CD14-positive monocyte (primary cell): ENCODE measurements around the gene ALPG. TPM values are rescaled to one million over a fixed set of nuclear protein-coding genes. Genes with fewer than 3 reads are reported as not detected.
"Not testable (repeated sequence)": the region's sequence is repeated elsewhere in the genome, so short reads cannot be mapped to it uniquely, and the experiment has no call there.

Experiments used
- DNase-seq, 3 donors: peaks; one replicate each; pipeline ENCODE4 v3.0.0-alpha.2; 2011 to 2022
- H2AFZ ChIP-seq: 2 replicates; pipeline ENCODE4 v1.6.0; 2012; ENCODE audit warnings: mild to moderate bottlenecking, low read depth, low read length, inconsistent platforms; ENCODE audit not compliant: insufficient read depth, poor library complexity, severe bottlenecking
- H3K27ac ChIP-seq, 2 donors: 1 replicate in 1 of 2; 2 replicates in 1 of 2; pipeline ENCODE4 v1.5.1; 2012 to 2013; ENCODE audit warnings: low read length in 2 of 2, control low read depth in 1 of 2, inconsistent platforms in 1 of 2, low read depth in 1 of 2, mild to moderate bottlenecking in 1 of 2
- H3K27me3 ChIP-seq, 2 donors: one replicate each; pipeline versions ENCODE4 v1.6.0 to v1.6.1; 2011 to 2013; ENCODE audit warnings: low read length in 2 of 2; ENCODE audit not compliant: control insufficient read depth in 2 of 2, insufficient read depth in 2 of 2
- H3K36me3 ChIP-seq, 2 donors: replicated peaks in 1 of 2; 1 replicate in 1 of 2; 2 replicates in 1 of 2; pipeline versions ENCODE4 v1.5.1 to v1.6.1; 2012 to 2013; ENCODE audit warnings: low read length in 2 of 2, control low read depth in 1 of 2, inconsistent platforms in 1 of 2, mild to moderate bottlenecking in 1 of 2; ENCODE audit not compliant: insufficient read depth in 2 of 2, control insufficient read depth in 1 of 2
- H3K4me1 ChIP-seq, 2 donors: 1 replicate in 1 of 2; 2 replicates in 1 of 2; pipeline versions ENCODE4 v1.5.1 to v1.6.1; 2012 to 2013; ENCODE audit warnings: low read length in 2 of 2, control low read depth in 1 of 2, inconsistent platforms in 1 of 2, mild to moderate bottlenecking in 1 of 2, moderate library complexity in 1 of 2; ENCODE audit not compliant: insufficient read depth in 2 of 2, control insufficient read depth in 1 of 2
- H3K4me2 ChIP-seq: replicated peaks from 2 replicates; pipeline ENCODE3; 2012; ENCODE audit warnings: low read length, moderate library complexity, mild to moderate bottlenecking; ENCODE audit not compliant: poor library complexity, severe bottlenecking; ENCODE audit errors: extremely low read depth
- H3K4me3 ChIP-seq, 3 experiments: fragments of 200-600 bp in 1 of 3; sonication (generic) in 1 of 3; replicated peaks in 1 of 3; 1 replicate in 2 of 3; 2 replicates in 1 of 3; pipeline ENCODE4 v1.5.1; 2011 to 2013; ENCODE audit warnings: low read length in 3 of 3, mild to moderate bottlenecking in 3 of 3, control low read depth in 2 of 3, low read depth in 2 of 3, inconsistent platforms in 1 of 3, moderate library complexity in 1 of 3
- H3K79me2 ChIP-seq: 2 replicates; pipeline ENCODE4 v1.6.0; 2012; ENCODE audit warnings: mild to moderate bottlenecking, control low read depth, inconsistent platforms, low read length, moderate library complexity; ENCODE audit not compliant: insufficient read depth
- H3K9ac ChIP-seq: 2 replicates; pipeline ENCODE4 v1.6.0; 2017; ENCODE audit warnings: low read length, mild to moderate bottlenecking; ENCODE audit not compliant: insufficient read depth, poor library complexity, severe bottlenecking
- H3K9me3 ChIP-seq, 2 donors: replicated peaks in 1 of 2; 1 replicate in 1 of 2; 2 replicates in 1 of 2; pipeline versions ENCODE4 v1.5.1 to v1.6.1; 2012 to 2013; ENCODE audit warnings: low read length in 2 of 2, control low read depth in 1 of 2; ENCODE audit not compliant: control insufficient read depth in 1 of 2, insufficient read depth in 1 of 2
- H4K20me1 ChIP-seq: 2 replicates; pipeline ENCODE4 v1.6.0; 2012; ENCODE audit warnings: mild to moderate bottlenecking, low read length, control low read depth, moderate library complexity; ENCODE audit not compliant: insufficient read depth
- H3K27ac Mint-ChIP-seq, 7 donors: one replicate each; pipeline ENCODE4 v1.8.0; 2020; ENCODE audit warnings: mild to moderate bottlenecking in 7 of 7, mixed read lengths in 7 of 7, moderate library complexity in 6 of 7, inconsistent platforms in 2 of 7
- H3K27me3 Mint-ChIP-seq, 3 donors: one replicate each; pipeline ENCODE4 v1.8.0; 2021 to 2022; ENCODE audit warnings: low read depth in 3 of 3, mild to moderate bottlenecking in 3 of 3, mixed read lengths in 3 of 3, moderate library complexity in 3 of 3, inconsistent platforms in 1 of 3
- H3K36me3 Mint-ChIP-seq, 2 donors: one replicate each; pipeline ENCODE4 v1.8.0; 2020; ENCODE audit warnings: mixed read lengths in 2 of 2, inconsistent platforms in 1 of 2, mild to moderate bottlenecking in 1 of 2
- H3K4me1 Mint-ChIP-seq: one replicate; pipeline ENCODE4 v1.8.0; 2020; ENCODE audit warnings: mild to moderate bottlenecking, mixed read lengths
- H3K4me3 Mint-ChIP-seq, 2 donors: one replicate each; pipeline ENCODE4 v1.8.0; 2020; ENCODE audit warnings: mild to moderate bottlenecking in 2 of 2, mixed read lengths in 2 of 2, moderate library complexity in 1 of 2
- H3K9me3 Mint-ChIP-seq, 7 donors: one replicate each; pipeline ENCODE4 v1.8.0; 2020 to 2022; ENCODE audit warnings: mixed read lengths in 7 of 7, mild to moderate bottlenecking in 6 of 7, moderate library complexity in 6 of 7, inconsistent platforms in 2 of 7
- WGBS: methylation state at CpG from one replicate; pipeline ENCODE4 v1.1.5; 2013; ENCODE audit warnings: missing lambda C conversion rate; ENCODE audit not compliant: insufficient coverage; 5-methylcytosine and 5-hydroxymethylcytosine counted together
- intact Hi-C, 2 donors: fragments of 100-400 bp; cut with micrococcal nuclease; formaldehyde crosslinking; loops; one replicate each; pipeline versions ENCODE4 v1.15.0 to v1.15.1; 2023
- polyA plus RNA-seq, 3 donors: library from polyadenylated mRNA; depleted of rRNA in 1 of 3; unstranded in 2 of 3; stranded (reverse) in 1 of 3; fragments of 300-500 nt in 2 of 3; fragments of >200 nt in 1 of 3; fragmentation: Illumina TruSeq in 2 of 3; gene quantifications; 1 replicate in 2 of 3; 2 replicates in 1 of 3; pipeline ENCODE4 v1.2.3, GENCODE V29; 2012 to 2021
- TF ChIP-seq, protein P1 (sequence below): fragments of 200-600 bp; IDR thresholded peaks from one replicate; pipeline ENCODE4 v1.8.0; 2022; ENCODE audit warnings: antibody characterized with exemption, mild to moderate bottlenecking

Gene ALPG
- polyA plus RNA-seq, 3 donors = not detected

DNA sequence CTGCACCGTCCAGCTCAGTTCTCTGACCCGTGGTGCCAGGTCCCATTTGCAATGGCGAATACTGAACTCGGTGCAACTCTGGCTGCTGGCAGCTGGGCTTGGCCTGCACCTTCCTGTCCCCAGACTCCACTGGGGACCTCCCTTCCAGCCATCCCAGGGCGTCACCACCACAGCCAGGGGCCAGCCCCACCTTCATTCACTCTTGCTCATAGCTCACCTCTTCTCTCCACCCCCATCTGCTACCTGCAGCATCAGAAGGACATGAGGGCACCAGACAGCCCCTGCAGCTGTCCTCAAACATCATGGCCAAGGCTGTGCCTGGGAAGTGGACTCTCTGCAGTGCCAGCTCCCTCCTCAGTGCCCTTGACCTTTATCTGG lies 33.1 kb downstream of the ALPG start:
- Histone ChIP-seq H3K79me2 (no peaks in the 10 kb centered on the region), H3K36me3 (no peaks in the 10 kb centered on the region), H4K20me1 (no peaks in the 10 kb centered on the region), H3K4me2 (no peak overlapping the region), H3K27me3 (no peaks in the 10 kb centered on the region), H2AFZ (no peak overlapping the region), H3K4me3 (no peak overlapping the region), H3K4me1 (no peaks in the 10 kb centered on the region), H3K9ac (no peak overlapping the region), H3K9me3 (no peaks in the 10 kb centered on the region), H3K27ac (no peak overlapping the region)
- intact Hi-C loops = loop anchor here (2.0 to 5.0 kb wide), 2 partner anchors 527 to 533 kb away; no protein-coding TSS in a partner anchor
- peaks cover 0 to 14% (median 13%) of the 10 kb centered on the region in 3 donors for H3K27me3 Mint-ChIP-seq
- TF ChIP-seq, protein P1, sequence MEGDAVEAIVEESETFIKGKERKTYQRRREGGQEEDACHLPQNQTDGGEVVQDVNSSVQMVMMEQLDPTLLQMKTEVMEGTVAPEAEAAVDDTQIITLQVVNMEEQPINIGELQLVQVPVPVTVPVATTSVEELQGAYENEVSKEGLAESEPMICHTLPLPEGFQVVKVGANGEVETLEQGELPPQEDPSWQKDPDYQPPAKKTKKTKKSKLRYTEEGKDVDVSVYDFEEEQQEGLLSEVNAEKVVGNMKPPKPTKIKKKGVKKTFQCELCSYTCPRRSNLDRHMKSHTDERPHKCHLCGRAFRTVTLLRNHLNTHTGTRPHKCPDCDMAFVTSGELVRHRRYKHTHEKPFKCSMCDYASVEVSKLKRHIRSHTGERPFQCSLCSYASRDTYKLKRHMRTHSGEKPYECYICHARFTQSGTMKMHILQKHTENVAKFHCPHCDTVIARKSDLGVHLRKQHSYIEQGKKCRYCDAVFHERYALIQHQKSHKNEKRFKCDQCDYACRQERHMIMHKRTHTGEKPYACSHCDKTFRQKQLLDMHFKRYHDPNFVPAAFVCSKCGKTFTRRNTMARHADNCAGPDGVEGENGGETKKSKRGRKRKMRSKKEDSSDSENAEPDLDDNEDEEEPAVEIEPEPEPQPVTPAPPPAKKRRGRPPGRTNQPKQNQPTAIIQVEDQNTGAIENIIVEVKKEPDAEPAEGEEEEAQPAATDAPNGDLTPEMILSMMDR = peak; percentile 57
- peaks cover 3% of the 10 kb centered on the region for H3K4me1 Mint-ChIP-seq
- H3K27ac Mint-ChIP-seq = peak overlapping the region in 1 of 7 donors; percentile 66
- DNase-seq = no peak
- peak overlapping the region in 1 of 2 donors; percentile 46 for H3K4me3 Mint-ChIP-seq
- no peaks in the 10 kb centered on the region for H3K9me3 Mint-ChIP-seq
- no peaks in the 10 kb centered on the region for H3K36me3 Mint-ChIP-seq
- WGBS = 33% methylated on average over 4 of the region's 5 CpGs

DNA sequence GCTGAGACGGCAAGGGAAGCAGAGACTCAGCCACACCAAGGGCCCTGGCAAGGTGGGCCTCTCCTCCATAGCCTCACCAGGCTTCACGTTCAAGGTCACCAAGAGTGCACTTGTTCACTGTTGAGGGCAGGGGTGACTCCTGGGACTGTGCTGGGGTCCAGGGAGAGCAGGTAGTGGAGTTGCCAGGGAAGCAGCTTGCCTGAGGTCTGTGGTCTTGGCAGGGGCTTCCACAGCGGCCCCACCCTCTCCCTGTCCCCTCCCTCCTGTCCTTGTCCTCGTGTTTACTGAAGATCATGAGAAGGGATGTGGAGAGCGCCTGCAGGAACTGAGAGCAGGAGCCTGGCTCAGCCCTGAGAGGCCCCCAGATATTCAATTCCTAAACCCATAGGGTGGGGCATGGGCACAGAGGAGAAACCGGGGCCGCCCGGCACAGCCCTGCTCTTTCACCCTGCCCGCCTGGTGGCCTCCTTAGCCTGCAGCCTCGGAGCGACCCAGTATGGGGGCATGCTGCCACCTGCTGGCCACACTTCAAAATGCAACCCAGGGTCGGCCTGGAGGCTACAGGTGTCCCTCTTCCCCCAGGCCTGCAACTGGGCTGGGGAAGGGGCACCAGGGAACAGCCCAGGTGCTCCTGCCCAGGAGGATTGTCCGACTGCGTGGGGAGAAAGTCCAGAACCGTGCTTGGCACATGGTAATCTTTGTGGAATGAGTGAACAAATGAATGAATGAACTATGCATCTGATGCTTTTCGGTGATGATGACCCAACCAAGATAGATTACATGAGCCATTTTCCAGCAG lies 33.8 kb downstream of the ALPG start:
- H3K9ac ChIP-seq, H2AFZ ChIP-seq, H3K4me3 ChIP-seq, H3K36me3 Mint-ChIP-seq, H3K27ac ChIP-seq, H3K4me1 ChIP-seq, H3K27me3 ChIP-seq, H4K20me1 ChIP-seq, H3K9me3 ChIP-seq, H3K36me3 ChIP-seq, H3K9me3 Mint-ChIP-seq, H3K79me2 ChIP-seq, H3K4me1 Mint-ChIP-seq, H3K4me2 ChIP-seq: not testable (repeated sequence)
- 13% methylated on average over 12 of the region's 16 CpGs for WGBS
- TF ChIP-seq, protein P1 = peak; percentile 87
- Mint-ChIP-seq H3K27ac (peak overlapping the region in 2 of 7 donors; percentile 4 to 66), H3K4me3 (peak overlapping the region in 1 of 2 donors; percentile 11), H3K27me3 (peaks cover 0 to 14% (median 13%) of the 10 kb centered on the region in 3 donors)
- intact Hi-C loops = loop anchor here in 1 of 2 donors (2.0 kb wide), 1 partner anchor 534 kb away; no protein-coding TSS in a partner anchor
- peak; percentile 50 to 71 (median 67) for DNase-seq
